ENCODE results near the gene CA6.
"Not testable (repeated sequence)": the region's sequence is repeated elsewhere in the genome, so short reads cannot be mapped to it uniquely, and the experiment has no call there.

Gene CA6

DNA sequence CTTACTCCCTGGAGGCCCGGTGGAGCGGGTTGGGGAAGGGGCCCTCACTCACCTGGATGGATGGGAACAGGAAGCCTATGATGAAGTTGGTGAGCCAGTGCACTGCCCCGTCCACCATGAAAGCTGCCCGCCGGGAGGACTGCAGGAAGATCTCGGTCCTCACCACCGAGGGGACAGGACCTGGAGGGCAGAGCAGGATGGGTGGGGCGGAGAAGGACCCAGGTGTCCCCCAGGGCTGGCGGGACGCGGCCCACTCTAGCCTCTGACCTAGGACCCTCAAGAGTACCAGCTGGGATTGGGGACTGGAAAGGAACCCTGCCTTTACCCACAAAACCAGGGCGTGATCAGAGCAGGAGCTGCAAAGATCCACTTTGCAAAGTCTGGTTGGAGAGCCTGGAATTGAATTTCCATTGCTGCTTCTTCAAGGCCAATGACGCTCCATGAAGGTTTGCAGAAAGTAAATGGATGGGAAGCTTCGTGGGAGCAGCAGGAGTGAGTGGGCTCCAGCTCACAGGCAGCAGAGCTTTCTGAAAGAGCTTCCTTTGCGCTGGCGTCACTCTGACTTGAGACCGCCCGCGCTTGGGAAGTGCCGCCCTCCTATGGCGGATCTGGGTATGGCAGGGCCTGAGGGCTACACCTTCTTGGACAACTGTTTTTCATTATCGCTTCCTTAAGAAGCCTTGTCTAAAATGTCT lies 59.2 kb downstream of the CA6 start:
- no peak for DNase-seq (ENCODE audit: low read depth)

DNA sequence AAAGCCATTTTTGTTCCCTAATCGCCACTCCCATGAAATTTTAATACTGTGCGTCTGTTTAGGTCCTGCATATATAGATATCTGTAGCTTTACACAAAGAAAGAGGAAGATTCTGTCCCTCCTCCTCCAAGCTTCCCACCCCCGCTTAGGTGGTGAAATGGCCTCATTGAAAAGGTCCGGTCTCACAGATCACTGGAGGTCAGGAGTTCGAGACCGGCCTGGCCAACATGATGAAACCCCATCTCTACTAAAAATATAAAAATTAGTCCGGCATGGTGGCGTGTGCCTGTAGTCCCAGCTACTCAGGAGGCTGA lies 59.7 kb downstream of the CA6 start:
- no peak for DNase-seq (ENCODE audit: low read depth)

- no peak for DNase-seq (ENCODE audit: low read depth)
Measured at GRCh38 chr1:9006956-9007615, 61.4 kb downstream of the CA6 start.

GRCh38 chr1:9008236-9008635 lies 62.6 kb downstream of the CA6 start:
- DNase-seq (ENCODE audit: low read depth): no peak

DNA sequence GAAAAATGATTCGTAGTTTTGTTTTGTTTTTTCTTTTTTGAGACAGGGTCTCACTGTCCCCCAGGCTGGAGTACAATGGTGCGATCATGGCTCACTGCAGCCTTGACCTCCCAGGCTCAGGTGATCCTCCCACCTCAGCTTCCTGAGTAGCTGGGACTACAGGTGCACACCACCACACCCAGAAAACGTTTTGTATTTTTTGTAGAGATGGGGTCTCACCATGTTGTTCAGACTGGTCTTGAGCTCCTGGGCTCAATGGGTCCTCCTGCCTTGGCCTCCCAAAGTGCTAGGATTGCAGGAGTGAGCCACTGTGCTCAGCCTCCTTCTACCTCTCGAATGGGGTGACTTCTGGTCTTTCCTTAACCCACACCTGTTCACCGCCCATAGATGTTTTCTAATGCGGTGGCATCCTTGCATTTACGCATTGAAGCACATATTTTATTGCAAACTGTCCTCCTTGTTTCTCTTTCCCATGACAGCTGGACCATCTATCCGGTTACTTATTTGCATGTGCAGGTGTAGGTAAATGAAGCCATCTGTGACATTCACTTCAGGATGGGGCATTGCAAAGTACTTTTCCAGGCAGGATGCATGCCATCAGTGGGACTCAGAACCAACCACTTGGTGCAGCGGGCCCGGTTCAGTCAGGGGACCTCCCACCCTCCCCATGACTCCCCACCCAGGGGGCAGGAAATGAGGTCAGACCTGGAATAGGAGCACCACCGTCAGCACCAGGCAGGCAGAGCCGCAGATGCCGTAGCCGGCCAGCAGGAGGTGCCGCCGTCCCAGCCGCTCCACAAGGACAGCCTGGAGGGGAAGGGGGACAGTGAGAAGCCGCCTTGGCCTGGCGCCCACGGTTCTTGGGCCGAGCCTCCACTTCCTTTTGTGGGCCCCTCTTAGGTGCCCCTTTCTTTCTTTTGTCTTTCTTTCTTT lies 64.0 kb downstream of the CA6 start:
- DNase-seq (ENCODE audit: low read depth): no peak

DNA sequence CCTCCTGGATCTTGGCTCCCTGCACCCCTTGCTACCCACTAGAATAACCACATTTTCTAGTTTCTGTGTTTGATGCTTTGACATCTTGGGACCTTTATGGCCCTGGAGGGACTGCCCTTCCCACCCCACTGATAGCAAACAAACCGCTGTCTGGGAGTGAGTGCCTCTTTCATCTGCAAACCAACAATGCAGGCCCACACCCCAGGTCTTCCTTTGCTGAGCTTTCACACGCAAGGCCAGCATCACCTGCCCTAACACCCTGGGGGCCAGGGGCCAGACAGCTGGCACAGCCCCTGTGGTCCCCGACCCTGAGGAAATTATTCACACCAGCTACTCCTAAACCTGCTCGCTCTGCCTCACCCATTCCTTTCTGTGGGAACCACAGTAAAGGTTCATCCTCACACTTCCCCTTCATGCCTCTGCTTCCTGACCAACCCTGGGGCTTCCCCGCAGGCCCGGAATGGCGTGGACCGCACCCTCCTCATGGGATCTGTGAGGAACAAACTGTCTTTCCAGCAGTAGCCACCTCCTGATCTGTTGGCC lies 65.2 kb downstream of the CA6 start:
- no peak for DNase-seq (ENCODE audit: low read depth)

GRCh38 chr1:9013819-9014218 lies 68.2 kb downstream of the CA6 start:
- DNase-seq (ENCODE audit: low read depth): no peak

DNA sequence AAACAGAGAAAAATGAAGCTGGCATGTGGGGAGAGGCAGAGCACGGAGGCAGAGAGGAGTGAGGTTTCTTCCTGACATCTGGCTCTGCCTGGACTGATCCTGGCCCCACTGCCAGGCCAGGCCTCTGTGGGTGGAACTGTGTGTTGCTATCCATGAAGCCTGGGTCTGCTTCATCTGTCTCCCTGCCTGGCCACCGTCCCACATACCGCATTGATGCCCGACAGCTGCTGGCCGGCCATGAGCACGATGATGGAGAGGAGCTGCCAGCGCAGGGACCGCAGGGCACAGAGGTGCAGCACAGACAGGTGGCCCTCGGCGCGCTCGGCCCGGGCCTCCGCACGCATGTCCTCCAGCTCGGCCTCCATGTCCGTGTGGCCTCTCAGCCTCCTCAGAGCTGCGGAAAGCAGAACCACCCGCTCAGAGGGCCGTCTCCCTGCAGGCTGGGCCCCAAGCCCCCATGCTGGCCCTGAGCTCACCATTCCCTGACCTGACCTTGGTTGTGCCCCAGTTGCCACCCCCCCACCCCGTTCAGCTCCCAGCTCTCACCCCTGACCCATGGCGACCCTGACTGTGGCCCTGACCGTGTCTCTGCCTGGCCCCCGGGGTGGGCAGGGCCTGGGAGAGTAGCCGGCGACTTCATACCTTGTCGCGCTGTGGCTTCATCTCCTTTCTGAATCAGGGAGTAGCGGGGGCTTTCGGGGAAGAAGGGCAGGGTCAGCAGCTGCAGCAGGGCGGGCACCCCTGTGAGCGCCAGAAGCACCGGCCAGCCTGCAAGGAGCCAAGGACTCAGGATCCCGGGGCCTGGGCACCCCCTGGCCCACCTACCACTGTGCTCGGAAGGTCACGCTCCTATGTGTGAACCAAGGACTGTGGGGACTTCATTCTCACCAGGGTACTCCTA lies 69.1 kb downstream of the CA6 start:
- DNase-seq (ENCODE audit: low read depth): no peak

DNA sequence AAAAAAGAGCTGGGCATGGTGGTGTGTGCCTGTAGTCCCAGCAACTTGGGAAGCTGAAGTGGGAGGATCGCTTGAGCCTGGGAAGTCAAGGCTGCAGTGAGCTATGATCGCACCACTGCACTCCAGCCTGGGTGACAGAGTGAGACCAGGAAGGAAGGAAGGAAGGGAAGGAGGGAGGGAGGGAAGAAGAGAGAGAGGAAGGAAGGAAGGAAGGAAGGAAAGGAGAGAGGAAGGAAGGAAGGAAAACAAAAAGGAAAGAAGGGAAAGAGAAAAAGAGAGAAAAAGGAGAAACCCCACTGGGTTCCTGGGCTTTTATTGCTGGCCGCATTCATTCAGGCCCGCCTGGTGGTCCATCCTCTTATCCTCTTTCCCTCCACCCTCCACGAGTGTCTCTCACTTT lies 70.8 kb downstream of the CA6 start:
- DNase-seq (ENCODE audit: low read depth): no peak

DNA sequence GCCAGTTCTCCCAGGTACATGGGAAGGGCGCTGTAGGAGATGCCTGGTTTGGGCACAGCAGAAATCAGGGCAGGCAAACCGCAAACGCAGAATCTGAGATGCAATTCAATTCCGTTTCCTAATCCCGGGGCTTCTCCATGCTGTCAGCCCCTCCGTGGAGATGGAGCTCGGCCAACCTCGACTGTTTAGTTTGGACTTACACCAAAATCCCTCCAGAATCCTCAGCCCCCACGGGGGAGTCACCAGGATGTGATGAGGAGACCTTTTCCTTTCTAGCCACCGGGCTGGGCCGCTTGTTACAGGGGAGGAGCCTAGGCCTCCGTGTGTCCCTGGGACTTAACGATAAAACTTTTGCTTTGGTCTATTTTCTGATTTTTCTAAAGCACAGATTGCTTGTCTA lies 72.7 kb downstream of the CA6 start:
- DNase-seq (ENCODE audit: low read depth): no peak

GRCh38 chr1:9019896-9020295 lies 74.2 kb downstream of the CA6 start:
- no peak for DNase-seq (ENCODE audit: low read depth)

- DNase-seq (ENCODE audit: low read depth): no peak
Measured at GRCh38 chr1:9020305-9020704, 74.6 kb downstream of the CA6 start.

DNA sequence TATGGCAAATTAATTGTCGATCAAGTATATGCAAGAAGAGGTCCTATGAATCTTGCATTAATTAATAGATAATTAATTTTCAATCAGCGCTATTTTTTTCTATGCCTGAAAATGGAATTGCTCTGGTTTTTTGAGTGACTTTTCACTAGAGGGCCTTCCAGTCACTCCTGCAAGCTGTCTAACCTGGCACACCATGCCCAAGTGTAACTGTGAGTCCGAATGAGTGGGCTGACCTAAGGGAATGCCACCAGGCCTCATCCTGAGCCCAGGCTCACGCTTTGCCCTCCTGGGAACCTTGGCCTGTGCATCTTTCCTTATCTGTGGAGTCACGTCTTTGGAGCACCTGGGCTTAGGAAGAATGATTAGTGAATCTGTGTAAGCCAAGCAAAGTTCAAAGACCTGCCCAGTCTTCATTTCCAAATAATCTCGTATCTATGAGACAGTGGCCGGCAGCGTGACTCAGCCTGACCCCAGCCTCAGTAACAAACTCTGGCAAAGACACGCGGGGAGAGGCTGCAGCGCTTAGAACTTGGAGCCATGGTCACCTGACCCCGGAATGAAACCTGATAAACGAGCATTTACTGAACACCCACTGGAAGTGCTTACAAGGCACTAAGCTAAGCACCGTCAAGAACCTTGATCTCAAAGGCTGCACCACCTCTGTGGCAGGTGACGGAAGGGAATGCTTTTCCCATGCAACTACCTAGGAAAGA lies 76.5 kb downstream of the CA6 start:
- DNase-seq (ENCODE audit: low read depth): not testable (repeated sequence)

DNA sequence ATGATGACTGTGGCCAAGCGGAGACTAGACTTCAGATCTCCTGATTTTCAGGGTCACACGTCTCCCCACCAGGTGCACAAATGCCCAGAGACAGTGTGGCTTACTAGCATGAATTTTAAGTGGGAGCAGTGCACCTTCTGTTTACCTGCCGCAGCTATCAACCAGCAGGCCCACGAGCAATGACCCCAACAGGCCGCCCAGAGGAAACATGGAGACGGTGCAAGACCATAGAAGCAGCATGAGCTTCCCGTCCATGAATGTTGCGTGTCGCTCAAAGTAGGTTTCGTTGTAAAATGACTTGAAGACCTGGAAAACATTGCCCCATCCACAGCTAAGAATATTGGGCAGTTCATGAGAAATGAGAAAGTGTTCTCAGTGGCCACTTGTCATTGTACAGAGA lies 77.1 kb downstream of the CA6 start:
- DNase-seq (ENCODE audit: low read depth): no peak

Measured in GM04503 (cell line).